Transverse colon (tissue), 4 donors: ENCODE results near the gene GSG1L. TPM values are rescaled to one million over a fixed set of nuclear protein-coding genes. Genes with fewer than 3 reads are reported as not detected.

Experiments used
- DNase-seq: peaks from one replicate; pipeline ENCODE4 v3.0.0-alpha.2; 2019
- H3K27ac ChIP-seq, 4 donors: fragments of 200-600 bp; sonication (generic); 2 replicates each; pipeline ENCODE4 v1.5.1; 2016 to 2018; ENCODE audit warnings: inconsistent platforms in 4 of 4
- H3K27me3 ChIP-seq: fragments of 200-600 bp; sonication (generic); 2 replicates; pipeline ENCODE4 v1.5.1; 2017; ENCODE audit warnings: inconsistent platforms
- H3K36me3 ChIP-seq, 4 donors: fragments of 200-600 bp; sonication (generic); 2 replicates each; pipeline ENCODE4 v1.5.1; 2017 to 2019; ENCODE audit warnings: inconsistent platforms in 4 of 4
- H3K4me1 ChIP-seq, 4 donors: fragments of 200-600 bp; sonication (generic); 2 replicates each; pipeline ENCODE4 v1.5.1; 2017 to 2020; ENCODE audit warnings: inconsistent platforms in 4 of 4
- H3K4me3 ChIP-seq, 4 donors: fragments of 200-600 bp; sonication (generic); 1 replicate in 1 of 4; 2 replicates in 3 of 4; pipeline versions ENCODE4 v1.5.1 to v1.6.1; 2017 to 2019; ENCODE audit warnings: inconsistent platforms in 4 of 4
- H3K9me3 ChIP-seq, 2 donors: fragments of 200-600 bp; sonication (generic); 2 replicates each; pipeline ENCODE4 v1.5.1; 2017 to 2019; ENCODE audit warnings: inconsistent platforms in 2 of 2
- CTCF ChIP-seq, 5 experiments: fragments of 200-600 bp in 3 of 5; fragments of 450-650 bp in 2 of 5; sonication (generic) in 3 of 5; IDR thresholded peaks; 1 replicate in 2 of 5; 2 replicates in 3 of 5; pipeline ENCODE4 v1.5.1; 2016 to 2017; ENCODE audit warnings: antibody characterized with exemption in 5 of 5, inconsistent platforms in 3 of 5, mild to moderate bottlenecking in 2 of 5, moderate library complexity in 1 of 5
- EP300 ChIP-seq: sonication (generic); formaldehyde crosslinking; IDR thresholded peaks from one replicate; pipeline ENCODE4 v1.6.1; 2017; ENCODE audit warnings: antibody characterized with exemption, low read depth
- POLR2A ChIP-seq: fragments of 450-650 bp; IDR thresholded peaks from one replicate; pipeline ENCODE4 v1.6.1; 2016; ENCODE audit warnings: antibody characterized with exemption, mild to moderate bottlenecking, moderate library complexity
- POLR2AphosphoS5 ChIP-seq, 3 donors: sonication (generic); formaldehyde crosslinking; IDR thresholded peaks; one replicate each; pipeline ENCODE4 v1.6.1; 2016; ENCODE audit warnings: antibody characterized with exemption in 3 of 3
- WGBS, 2 donors: methylation state at CpG; one replicate each; pipeline ENCODE4 v1.1.5; 2018; ENCODE audit warnings: low coverage in 1 of 2; 5-methylcytosine and 5-hydroxymethylcytosine counted together
- in situ Hi-C, 4 donors: fragments of 200-750 bp; cut with MboI; loops; one replicate each; pipeline versions ENCODE4 v1.15.0 to v1.15.1; 2017; ENCODE audit warnings: low sequenced_read_pairs in 3 of 4, low pct_ligation_motif_present in 1 of 4, low pct_unique_long_range_greater_than_20kb in 1 of 4
- intact Hi-C: fragments of 100-400 bp; cut with DNase I; formaldehyde crosslinking; loops from one replicate; pipeline ENCODE4 v1.15.1; 2023; ENCODE audit warnings: low total_unique reads
- total RNA-seq, 4 donors: library from RNA; depleted of rRNA; stranded (reverse); fragments of >200 nt; gene quantifications; one replicate each; pipeline ENCODE4 v1.1.0, GENCODE V29; 2016

The GSG1L gene
- total RNA-seq, 4 donors from 2014 or later: not detected

GRCh38 chr16:27784351-27785306, 278.9 kb downstream of the GSG1L start:
- intact Hi-C loops: no loop called here
- Histone ChIP-seq H3K36me3 (no peaks in the 10 kb centered on the region), H3K27ac (no peak overlapping the region), H3K4me3 (no peak overlapping the region), H3K27me3 (no peaks in the 10 kb centered on the region), H3K9me3 (no peaks in the 10 kb centered on the region), H3K4me1 (no peaks in the 10 kb centered on the region)
- in situ Hi-C loops: no loop called here
- DNase-seq: no peak
- no peak for TF ChIP-seq POLR2A
- TF ChIP-seq POLR2AphosphoS5 (IDR thresholded peaks at IDR 0.05): no peak
- no peak for TF ChIP-seq CTCF (IDR thresholded peaks at IDR 0.05)
- no peak for TF ChIP-seq EP300
- 65 to 83% methylated on average over 1 to 20 of the region's 20 CpGs for WGBS, 2 donors

GRCh38 chr16:27781981-27782880, 281.3 kb downstream of the GSG1L start:
- TF ChIP-seq POLR2A (no peak), CTCF (IDR thresholded peaks at IDR 0.05) (no peak), POLR2AphosphoS5 (IDR thresholded peaks at IDR 0.05) (no peak), EP300 (no peak)
- no peak for DNase-seq
- Histone ChIP-seq H3K27me3 (no peaks in the 10 kb centered on the region), H3K4me3 (no peak overlapping the region), H3K4me1 (no peaks in the 10 kb centered on the region), H3K36me3 (no peaks in the 10 kb centered on the region), H3K27ac (no peak overlapping the region), H3K9me3 (no peaks in the 10 kb centered on the region)
- in situ Hi-C loops: no loop called here
- WGBS, 2 donors: 63 to 64% methylated on average over 2 to 17 of the region's 19 CpGs
- intact Hi-C loops: no loop called here

- DNase-seq: no peak
- intact Hi-C loops (no loop called here), in situ Hi-C loops (no loop called here)
- H3K36me3 ChIP-seq: no peaks in the 10 kb centered on the region
- no peaks in the 10 kb centered on the region for H3K27me3 ChIP-seq
- TF ChIP-seq CTCF (IDR thresholded peaks at IDR 0.05) (no peak), POLR2AphosphoS5 (IDR thresholded peaks at IDR 0.05) (no peak), POLR2A (no peak), EP300 (no peak)
- no peak overlapping the region for H3K4me3 ChIP-seq
- H3K9me3 ChIP-seq: no peaks in the 10 kb centered on the region
- 20 to 34% methylated on average over 2 to 6 of the region's 7 CpGs for WGBS, 2 donors
- no peak overlapping the region for H3K27ac ChIP-seq
- H3K4me1 ChIP-seq: no peaks in the 10 kb centered on the region
Observed at GRCh38 chr16:27781195-27781524, 282.4 kb downstream of the GSG1L start.
